ENCODE data around the gene PUSL1. TPM values are rescaled to one million over a fixed set of nuclear protein-coding genes. Genes with fewer than 3 reads are reported as not detected.

The PUSL1 gene
- total and polyA plus RNA-seq, 2 donors (not counting 1 experiment from before 2014, with no cell fraction given): 15.7 to 25.8 TPM

DNA sequence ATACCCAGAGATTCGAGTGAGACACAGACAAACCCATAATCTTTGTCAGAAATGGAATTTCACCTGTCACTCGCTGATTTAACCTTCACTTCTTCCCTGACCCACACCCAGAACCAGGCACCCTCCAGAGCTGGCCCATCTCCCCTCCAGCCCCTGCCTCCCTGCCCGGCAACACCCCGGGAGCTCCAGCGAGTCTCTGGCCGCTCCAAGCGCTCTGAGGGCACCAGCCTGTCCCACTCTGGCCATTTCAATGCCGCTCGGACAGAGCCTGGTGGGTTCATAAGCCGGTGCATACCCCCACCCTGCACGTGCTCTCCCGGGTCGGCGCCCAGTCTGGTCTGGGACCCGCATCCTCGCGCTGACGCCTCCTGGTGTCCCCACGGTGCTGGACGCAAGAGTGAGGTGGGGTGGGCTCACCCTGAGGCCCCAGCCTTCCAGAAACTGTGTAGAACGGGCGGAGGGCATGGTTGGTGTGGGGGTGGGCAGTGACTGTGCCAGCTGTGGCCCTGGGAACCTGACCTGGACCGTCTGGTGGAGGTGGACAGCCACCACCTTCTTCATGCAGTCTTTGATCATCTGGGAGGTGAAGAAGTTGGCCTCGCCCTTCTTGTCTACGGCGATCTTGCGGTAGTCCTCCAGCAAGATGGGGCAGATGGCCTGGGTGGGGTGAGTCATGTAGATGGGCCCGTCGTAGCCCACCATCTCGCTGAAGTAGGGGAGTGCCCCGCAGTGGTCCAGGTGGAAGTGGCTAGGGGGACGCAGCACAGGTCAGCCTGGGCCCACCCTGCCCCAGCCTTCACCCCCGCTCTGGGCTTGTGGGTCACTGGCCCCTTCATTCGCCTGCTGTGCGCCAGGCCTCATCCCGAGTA lies 10.6 kb downstream of the PUSL1 start:
- Histone ChIP-seq H3K27ac (ENCODE audit: low read length in 2 of 2) (no peak overlapping the region), H2AFZ (ENCODE audit: insufficient read depth, low read depth, low read length, poor library complexity, severe bottlenecking) (no peak overlapping the region), H3K4me3 (ENCODE audit: control extremely low read depth in 1 of 5, extremely low read depth in 1 of 5, insufficient read depth in 1 of 5, low read depth in 2 of 5, low read length in 4 of 5) (no peak overlapping the region), H3K4me1 (ENCODE audit: control insufficient read depth in 2 of 2, insufficient read depth in 2 of 2, low read length in 2 of 2) (peaks cover 8 to 18% of the 10 kb centered on the region in 2 donors), H4K20me1 (ENCODE audit: control insufficient read depth, insufficient read depth, low read length, poor library complexity, severe bottlenecking) (peaks cover 47% of the 10 kb centered on the region), H3K9ac (ENCODE audit: low read length) (no peak overlapping the region), H3K79me2 (ENCODE audit: control insufficient read depth, insufficient read depth, low read length) (peaks cover 47% of the 10 kb centered on the region), H3K4me2 (replicated peaks; ENCODE audit: low read depth, low read length, poor library complexity, severe bottlenecking) (no peak overlapping the region), H3K9me3 (ENCODE audit: control extremely low read depth in 1 of 3, control insufficient read depth in 2 of 3, insufficient read depth in 1 of 3, low read length in 2 of 3) (no peaks in the 10 kb centered on the region), H3K36me3 (replicated peaks in 1 of 2; ENCODE audit: control extremely low read depth in 1 of 2, control insufficient read depth in 1 of 2, extremely low read depth in 1 of 2, insufficient read depth in 2 of 2, low read length in 1 of 2) (peaks cover 0 to 32% of the 10 kb centered on the region in 2 experiments), H3K27me3 (replicated peaks in 1 of 4; ENCODE audit: control extremely low read depth in 1 of 4, control insufficient read depth in 3 of 4, insufficient read depth in 4 of 4, low read length in 3 of 4) (no peaks in the 10 kb centered on the region)
- intact Hi-C loops (cut with micrococcal nuclease): no loop called here
- Mint-ChIP-seq H3K9me3 (ENCODE audit: insufficient read depth) (no peaks in the 10 kb centered on the region), H3K4me1 (peaks cover 20% of the 10 kb centered on the region), H3K4me3 (no peak overlapping the region), H3K27me3 (no peaks in the 10 kb centered on the region), H3K27ac (no peak overlapping the region)
- no peak for DNase-seq
- ATAC-seq (ENCODE audit: low read depth): no peak
- TF ChIP-seq, protein P1, sequence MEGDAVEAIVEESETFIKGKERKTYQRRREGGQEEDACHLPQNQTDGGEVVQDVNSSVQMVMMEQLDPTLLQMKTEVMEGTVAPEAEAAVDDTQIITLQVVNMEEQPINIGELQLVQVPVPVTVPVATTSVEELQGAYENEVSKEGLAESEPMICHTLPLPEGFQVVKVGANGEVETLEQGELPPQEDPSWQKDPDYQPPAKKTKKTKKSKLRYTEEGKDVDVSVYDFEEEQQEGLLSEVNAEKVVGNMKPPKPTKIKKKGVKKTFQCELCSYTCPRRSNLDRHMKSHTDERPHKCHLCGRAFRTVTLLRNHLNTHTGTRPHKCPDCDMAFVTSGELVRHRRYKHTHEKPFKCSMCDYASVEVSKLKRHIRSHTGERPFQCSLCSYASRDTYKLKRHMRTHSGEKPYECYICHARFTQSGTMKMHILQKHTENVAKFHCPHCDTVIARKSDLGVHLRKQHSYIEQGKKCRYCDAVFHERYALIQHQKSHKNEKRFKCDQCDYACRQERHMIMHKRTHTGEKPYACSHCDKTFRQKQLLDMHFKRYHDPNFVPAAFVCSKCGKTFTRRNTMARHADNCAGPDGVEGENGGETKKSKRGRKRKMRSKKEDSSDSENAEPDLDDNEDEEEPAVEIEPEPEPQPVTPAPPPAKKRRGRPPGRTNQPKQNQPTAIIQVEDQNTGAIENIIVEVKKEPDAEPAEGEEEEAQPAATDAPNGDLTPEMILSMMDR (IDR thresholded peaks at IDR 0.05): no peak
- no peak for TF ChIP-seq EZH2 (IDR thresholded peaks at IDR 0.05; ENCODE audit: borderline replicate concordance, insufficient read depth, low read depth, low read length, poor library complexity, severe bottlenecking)
- WGBS (ENCODE audit: insufficient coverage): 94% methylated on average over 35 of the region's 36 CpGs
- ChIA-PET CTCF (no interaction called here), POLR2A (no interaction called here)

DNA sequence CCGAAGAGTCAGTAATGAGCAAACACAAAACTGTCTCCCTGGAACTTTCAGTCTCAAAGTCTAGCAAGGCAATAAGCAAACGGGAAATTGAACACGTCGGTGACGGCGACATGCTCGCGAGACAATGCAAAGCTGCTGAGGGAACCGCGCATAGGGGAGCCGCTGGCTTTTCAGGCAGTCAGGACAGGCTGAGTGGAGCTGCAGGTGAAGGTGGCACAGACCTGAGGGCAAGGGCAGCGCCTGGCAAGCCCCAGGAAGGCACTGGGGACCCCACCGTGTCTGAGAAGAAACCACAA lies 11.2 kb downstream of the PUSL1 start:
- Mint-ChIP-seq H3K27ac (no peak overlapping the region), H3K27me3 (no peaks in the 10 kb centered on the region), H3K9me3 (ENCODE audit: insufficient read depth) (no peaks in the 10 kb centered on the region), H3K4me1 (peaks cover 21% of the 10 kb centered on the region), H3K4me3 (no peak overlapping the region)
- peaks cover 47% of the 10 kb centered on the region for H4K20me1 ChIP-seq (ENCODE audit: control insufficient read depth, insufficient read depth, low read length, poor library complexity, severe bottlenecking)
- H3K9ac ChIP-seq (ENCODE audit: low read length): no peak overlapping the region
- CTCF ChIA-PET: no interaction called here
- no peak overlapping the region for H3K27ac ChIP-seq (ENCODE audit: low read length in 2 of 2)
- intact Hi-C loops (cut with micrococcal nuclease): no loop called here
- peaks cover 8 to 18% of the 10 kb centered on the region in 2 donors for H3K4me1 ChIP-seq (ENCODE audit: control insufficient read depth in 2 of 2, insufficient read depth in 2 of 2, low read length in 2 of 2)
- H2AFZ ChIP-seq (ENCODE audit: insufficient read depth, low read depth, low read length, poor library complexity, severe bottlenecking): no peak overlapping the region
- H3K27me3 ChIP-seq (replicated peaks in 1 of 4; ENCODE audit: control extremely low read depth in 1 of 4, control insufficient read depth in 3 of 4, insufficient read depth in 4 of 4, low read length in 3 of 4): no peaks in the 10 kb centered on the region
- H3K9me3 ChIP-seq (ENCODE audit: control extremely low read depth in 1 of 3, control insufficient read depth in 2 of 3, insufficient read depth in 1 of 3, low read length in 2 of 3): no peaks in the 10 kb centered on the region
- peaks cover 51% of the 10 kb centered on the region for H3K79me2 ChIP-seq (ENCODE audit: control insufficient read depth, insufficient read depth, low read length)
- DNase-seq: no peak
- H3K4me2 ChIP-seq (replicated peaks; ENCODE audit: low read depth, low read length, poor library complexity, severe bottlenecking): no peak overlapping the region
- H3K4me3 ChIP-seq (ENCODE audit: control extremely low read depth in 1 of 5, extremely low read depth in 1 of 5, insufficient read depth in 1 of 5, low read depth in 2 of 5, low read length in 4 of 5): no peak overlapping the region
- ATAC-seq (ENCODE audit: low read depth): no peak
- peaks cover 0 to 26% of the 10 kb centered on the region in 2 experiments for H3K36me3 ChIP-seq (replicated peaks in 1 of 2; ENCODE audit: control extremely low read depth in 1 of 2, control insufficient read depth in 1 of 2, extremely low read depth in 1 of 2, insufficient read depth in 2 of 2, low read length in 1 of 2)
- POLR2A ChIA-PET: no interaction called here
- TF ChIP-seq, protein P1 (IDR thresholded peaks at IDR 0.05): no peak
- no peak for TF ChIP-seq EZH2 (IDR thresholded peaks at IDR 0.05; ENCODE audit: borderline replicate concordance, insufficient read depth, low read depth, low read length, poor library complexity, severe bottlenecking)
- WGBS (ENCODE audit: insufficient coverage): 90% methylated on average over 13 of the region's 13 CpGs

Data from B cell (primary cell).